ENCODE measurements around the gene MIPEP.

DNA sequence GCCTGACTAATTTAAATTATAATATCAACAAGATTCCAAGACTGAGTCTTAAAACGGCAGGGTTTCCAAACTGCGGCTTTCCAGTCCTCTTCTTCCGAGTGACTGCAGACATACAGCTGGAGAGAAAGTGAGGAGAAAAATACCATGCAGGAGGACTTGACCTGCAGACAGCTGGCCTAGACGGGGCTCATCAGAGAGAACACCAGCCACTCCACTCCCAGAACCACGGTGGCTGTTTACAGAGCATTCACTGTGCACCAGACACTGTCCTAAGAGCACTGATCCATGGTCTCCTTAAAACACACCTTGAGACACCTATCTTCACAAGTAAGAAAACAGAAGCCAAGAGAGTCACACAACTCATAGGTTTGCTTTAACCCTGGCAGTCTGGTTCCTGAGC lies 152.7 kb downstream of the MIPEP start:
- no peak for TF ChIP-seq POLR2A (IDR thresholded peaks at IDR 0.05; ENCODE audit: low read depth)
- TF ChIP-seq, protein P1, sequence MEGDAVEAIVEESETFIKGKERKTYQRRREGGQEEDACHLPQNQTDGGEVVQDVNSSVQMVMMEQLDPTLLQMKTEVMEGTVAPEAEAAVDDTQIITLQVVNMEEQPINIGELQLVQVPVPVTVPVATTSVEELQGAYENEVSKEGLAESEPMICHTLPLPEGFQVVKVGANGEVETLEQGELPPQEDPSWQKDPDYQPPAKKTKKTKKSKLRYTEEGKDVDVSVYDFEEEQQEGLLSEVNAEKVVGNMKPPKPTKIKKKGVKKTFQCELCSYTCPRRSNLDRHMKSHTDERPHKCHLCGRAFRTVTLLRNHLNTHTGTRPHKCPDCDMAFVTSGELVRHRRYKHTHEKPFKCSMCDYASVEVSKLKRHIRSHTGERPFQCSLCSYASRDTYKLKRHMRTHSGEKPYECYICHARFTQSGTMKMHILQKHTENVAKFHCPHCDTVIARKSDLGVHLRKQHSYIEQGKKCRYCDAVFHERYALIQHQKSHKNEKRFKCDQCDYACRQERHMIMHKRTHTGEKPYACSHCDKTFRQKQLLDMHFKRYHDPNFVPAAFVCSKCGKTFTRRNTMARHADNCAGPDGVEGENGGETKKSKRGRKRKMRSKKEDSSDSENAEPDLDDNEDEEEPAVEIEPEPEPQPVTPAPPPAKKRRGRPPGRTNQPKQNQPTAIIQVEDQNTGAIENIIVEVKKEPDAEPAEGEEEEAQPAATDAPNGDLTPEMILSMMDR (IDR thresholded peaks at IDR 0.05), result no peak
